Activated CD4-positive, alpha-beta T cell treated with anti-CD3 and anti-CD28 coated beads for 36 hours (primary cell): ENCODE results near the gene RPL38. TPM values are rescaled to one million over a fixed set of nuclear protein-coding genes. Genes with fewer than 3 reads are reported as not detected.

Experiments used
- ATAC-seq: fragments of 200-7000 bp; cut with Tn5 transposase; one replicate; pipeline ENCODE4 v1.10.0; 2021; ENCODE audit warnings: mild to moderate bottlenecking, moderate library complexity
- CTCF ChIA-PET: fragments of 350-600 bp; sonication (Branson Sonifier 250); formaldehyde crosslinking; loops from one replicate; lab custom pipeline; 2021; ENCODE audit warnings: antibody characterized with exemption; lab: Charles Lee
- POLR2A ChIA-PET: fragments of 350-600 bp; sonication (Branson Sonifier 250); formaldehyde crosslinking; loops from one replicate; lab custom pipeline; 2021; ENCODE audit warnings: antibody characterized with exemption, inconsistent platforms; lab: Charles Lee
- DNase-seq: peaks from one replicate; pipeline ENCODE4 v3.0.0-alpha.2; 2020
- H3K27ac Mint-ChIP-seq: one replicate; pipeline ENCODE4 v1.8.0; 2021; ENCODE audit warnings: mixed read lengths
- H3K27me3 Mint-ChIP-seq: one replicate; pipeline ENCODE4 v1.8.0; 2021; ENCODE audit warnings: mixed read lengths
- H3K36me3 Mint-ChIP-seq: one replicate; pipeline ENCODE4 v1.8.0; 2021; ENCODE audit warnings: low read depth, mixed read lengths
- H3K4me1 Mint-ChIP-seq: one replicate; pipeline ENCODE4 v1.8.0; 2021; ENCODE audit warnings: mixed read lengths
- H3K4me3 Mint-ChIP-seq: one replicate; pipeline ENCODE4 v1.8.0; 2021; ENCODE audit warnings: mild to moderate bottlenecking, moderate library complexity, mixed read lengths
- H3K9me3 Mint-ChIP-seq: one replicate; pipeline ENCODE4 v1.8.0; 2021; ENCODE audit warnings: low read depth, mixed read lengths
- intact Hi-C, 2 experiments: fragments of 100-400 bp; cut with DNase I in 1 of 2; cut with micrococcal nuclease in 1 of 2; formaldehyde crosslinking; loops; one replicate each; pipeline versions ENCODE4 v1.14.2 to v1.15.1; 2022 to 2024; cut with DNase I, micrococcal nuclease
- total RNA-seq, 2 experiments: library from RNA; stranded (reverse); gene quantifications; one replicate each; pipeline ENCODE4 v1.2.3, GENCODE V29; 2021

The RPL38 gene
- total RNA-seq, 2 experiments from 2014 or later = 1,648 to 1,818 TPM

DNA sequence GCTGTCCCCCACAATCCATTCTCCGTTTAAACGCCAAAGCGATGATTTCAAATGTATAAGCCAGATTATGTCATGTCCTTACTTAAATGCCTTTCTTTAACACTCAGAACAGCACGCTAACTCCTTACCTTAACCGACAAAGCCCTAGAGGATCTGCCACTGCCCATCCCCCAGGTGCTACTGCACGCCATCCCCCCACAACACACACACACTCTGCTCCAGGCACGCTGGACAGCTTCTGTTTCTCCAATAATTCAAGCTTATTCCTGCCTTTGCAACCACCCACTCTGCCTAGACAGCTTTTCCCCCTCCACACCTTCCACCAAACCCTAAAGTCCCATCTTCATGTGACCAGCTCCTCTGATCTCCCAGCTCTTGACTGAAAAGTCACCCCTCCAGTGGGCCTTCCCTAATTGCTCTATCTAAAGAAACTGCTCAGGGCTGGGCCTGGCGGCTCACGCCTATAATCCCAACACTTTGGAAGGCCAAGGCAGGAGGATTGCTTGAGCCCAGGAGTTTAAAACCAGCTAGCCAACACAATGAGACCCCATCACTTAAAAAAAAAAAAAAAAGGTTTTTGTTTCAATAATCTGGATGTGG is 38.9 kb upstream of the RPL38 start:
- H3K27ac Mint-ChIP-seq = no peak overlapping the region
- H3K27me3 Mint-ChIP-seq = peaks cover 14% of the 10 kb centered on the region
- H3K4me3 Mint-ChIP-seq = no peak overlapping the region
- ATAC-seq (no peak), DNase-seq (no peak)
- no peaks in the 10 kb centered on the region for H3K36me3 Mint-ChIP-seq
- intact Hi-C loops = no loop called here
- ChIA-PET CTCF (no interaction called here), POLR2A (no interaction called here)
- H3K9me3 Mint-ChIP-seq = no peaks in the 10 kb centered on the region
- H3K4me1 Mint-ChIP-seq = peaks cover 2% of the 10 kb centered on the region

DNA sequence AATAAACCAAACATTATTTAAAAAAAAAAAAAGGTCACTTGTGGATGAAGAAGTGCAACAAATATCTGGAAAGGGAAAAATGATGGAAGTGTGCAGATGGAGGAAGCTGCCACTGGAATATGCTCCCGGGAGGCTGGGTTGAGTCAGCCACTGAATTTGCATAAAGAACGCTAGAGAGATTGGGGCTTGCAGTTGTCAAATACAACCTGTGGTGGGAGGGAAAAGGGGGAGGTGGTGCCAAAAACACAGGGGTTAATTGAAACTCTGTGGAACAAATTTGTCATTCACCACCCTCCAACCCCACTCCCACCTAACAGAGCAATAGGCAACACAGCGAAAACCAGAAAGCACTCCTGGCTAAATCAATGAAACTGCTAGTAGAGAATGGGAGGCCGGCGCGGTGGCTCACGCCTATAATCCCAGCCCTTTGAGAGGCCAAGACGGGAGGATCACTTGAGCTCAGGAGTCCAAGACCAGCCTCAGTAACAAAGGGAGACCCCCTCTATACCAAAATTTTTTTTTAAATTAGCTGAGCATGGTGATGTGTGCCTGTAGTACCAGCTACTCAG is 37.6 kb upstream of the RPL38 start:
- ATAC-seq (no peak), DNase-seq (no peak)
- POLR2A ChIA-PET = no interaction called here

GRCh38 chr17:74170924-74171323 is 32.6 kb upstream of the RPL38 start:
- CTCF ChIA-PET = no interaction called here
- intact Hi-C loops = loop anchor here in 1 of 2 experiments (5.0 kb wide), 1 partner anchor 79 kb away; no protein-coding TSS in a partner anchor
- H3K36me3 Mint-ChIP-seq = no peaks in the 10 kb centered on the region
- POLR2A ChIA-PET = no interaction called here
- DNase-seq (no peak), ATAC-seq (no peak)
- H3K4me3 Mint-ChIP-seq = no peak overlapping the region
- no peaks in the 10 kb centered on the region for H3K9me3 Mint-ChIP-seq
- H3K27ac Mint-ChIP-seq = no peak overlapping the region
- H3K27me3 Mint-ChIP-seq = peaks cover 12% of the 10 kb centered on the region
- peaks cover 2% of the 10 kb centered on the region for H3K4me1 Mint-ChIP-seq

More for the DNA sequence above, 37.6 kb upstream of the RPL38 start:
- Mint-ChIP-seq H3K4me1 (peaks cover 2% of the 10 kb centered on the region), H3K9me3 (no peaks in the 10 kb centered on the region), H3K27me3 (peaks cover 13% of the 10 kb centered on the region), H3K4me3 (no peak overlapping the region), H3K27ac (no peak overlapping the region), H3K36me3 (no peaks in the 10 kb centered on the region)
- CTCF ChIA-PET = interaction anchor here (0.5 kb wide), 1 partner anchor 418 kb away, joined by 4 read pairs; no protein-coding TSS in a partner anchor
- intact Hi-C loops = no loop called here

GRCh38 chr17:74172700-74173099 is 30.8 kb upstream of the RPL38 start:
- no peak for ATAC-seq
- CTCF ChIA-PET = no interaction called here
- H3K9me3 Mint-ChIP-seq = no peaks in the 10 kb centered on the region
- POLR2A ChIA-PET = no interaction called here
- no peaks in the 10 kb centered on the region for H3K36me3 Mint-ChIP-seq
- no peak overlapping the region for H3K27ac Mint-ChIP-seq
- intact Hi-C loops = loop anchor here in 1 of 2 experiments (5.0 kb wide), 1 partner anchor 80 kb away; no protein-coding TSS in a partner anchor
- H3K4me3 Mint-ChIP-seq = no peak overlapping the region
- H3K27me3 Mint-ChIP-seq = peaks cover 10% of the 10 kb centered on the region
- DNase-seq = no peak
- H3K4me1 Mint-ChIP-seq = no peaks in the 10 kb centered on the region

DNA sequence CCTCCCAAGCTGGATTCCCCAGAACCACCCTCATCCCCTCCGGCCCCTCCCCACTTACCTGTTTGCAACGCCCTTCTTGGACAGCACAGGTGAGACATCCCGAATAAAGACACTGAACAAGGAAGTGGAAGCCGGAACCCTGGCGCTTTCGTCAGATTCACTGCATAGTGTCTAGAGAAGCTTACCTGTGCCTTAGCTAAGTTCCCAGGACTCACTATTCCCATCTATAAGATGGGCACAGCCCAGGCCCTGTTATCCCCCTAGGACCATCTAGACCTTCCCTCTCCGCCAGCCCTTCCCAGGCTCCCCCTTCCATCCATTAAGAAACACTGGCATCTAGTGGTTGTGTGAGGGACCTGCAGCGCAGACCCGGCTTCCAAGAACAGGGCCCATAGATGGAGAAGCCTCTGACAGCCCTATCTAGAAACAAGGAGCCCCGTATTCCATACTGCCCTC is 26.9 kb upstream of the RPL38 start:
- no peak overlapping the region for H3K27ac Mint-ChIP-seq
- H3K36me3 Mint-ChIP-seq = no peaks in the 10 kb centered on the region

GRCh38 chr17:74177018-74177450 is 26.4 kb upstream of the RPL38 start:
- no peak overlapping the region for H3K27ac Mint-ChIP-seq
- CTCF ChIA-PET = interaction anchor here (0.6 to 2.1 kb wide), 3 partner anchors 85 to 87 kb away, joined by 3 to 6 read pairs (median 5); no protein-coding TSS in a partner anchor
- POLR2A ChIA-PET = no interaction called here
- DNase-seq (no peak), ATAC-seq (peak; percentile 44)
- H3K36me3 Mint-ChIP-seq = no peaks in the 10 kb centered on the region
- peaks cover 10% of the 10 kb centered on the region for H3K27me3 Mint-ChIP-seq
- no peaks in the 10 kb centered on the region for H3K4me1 Mint-ChIP-seq
- no peaks in the 10 kb centered on the region for H3K9me3 Mint-ChIP-seq
- no peak overlapping the region for H3K4me3 Mint-ChIP-seq
- intact Hi-C loops = loop anchor here (5.0 kb wide), 1 partner anchor 530 kb away; no protein-coding TSS in a partner anchor

More for the DNA sequence above, 26.9 kb upstream of the RPL38 start:
- Mint-ChIP-seq H3K27me3 (peaks cover 9% of the 10 kb centered on the region), H3K9me3 (no peaks in the 10 kb centered on the region), H3K4me3 (no peak overlapping the region), H3K4me1 (no peaks in the 10 kb centered on the region)
- ChIA-PET POLR2A (no interaction called here), CTCF (interaction anchor here (0.8 to 2.1 kb wide), 2 partner anchors 25 to 85 kb away, joined by 4 to 5 read pairs; no protein-coding TSS in a partner anchor)
- ATAC-seq (peak; percentile 80), DNase-seq (peak; percentile 72)
- intact Hi-C loops = loop anchor here (1.0 to 5.0 kb wide), 4 partner anchors 86 to 747 kb away; no protein-coding TSS in a partner anchor

DNA sequence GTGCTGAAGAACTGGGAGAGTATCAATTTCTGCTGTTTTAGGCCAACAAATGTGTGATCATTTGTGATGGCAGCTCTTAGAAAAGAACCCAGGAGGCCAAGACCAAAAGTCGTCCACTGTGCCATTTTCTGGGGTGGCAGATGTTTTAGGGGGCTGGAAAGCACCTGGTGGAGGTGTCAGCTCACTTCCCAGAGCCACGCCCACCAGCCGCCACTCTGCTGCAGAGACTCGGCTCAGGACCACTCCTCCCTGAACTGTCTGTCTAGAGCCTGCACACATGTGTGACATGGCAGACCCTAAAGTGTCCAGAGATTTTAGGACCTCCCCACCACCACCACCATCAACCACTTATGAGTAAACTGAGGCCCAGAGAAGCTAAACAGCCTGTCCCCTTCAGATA is 23.9 kb upstream of the RPL38 start:
- Mint-ChIP-seq H3K27me3 (peaks cover 9% of the 10 kb centered on the region), H3K27ac (no peak overlapping the region), H3K4me3 (no peak overlapping the region), H3K4me1 (no peaks in the 10 kb centered on the region), H3K36me3 (no peaks in the 10 kb centered on the region), H3K9me3 (no peaks in the 10 kb centered on the region)
- ChIA-PET CTCF (interaction anchor here (0.6 to 1.0 kb wide), 4 partner anchors 8 to 89 kb away, joined by 3 read pairs; no protein-coding TSS in a partner anchor), POLR2A (no interaction called here)
- no peak for DNase-seq
- intact Hi-C loops = loop anchor here (5.0 kb wide), 1 partner anchor 532 kb away; no protein-coding TSS in a partner anchor
- no peak for ATAC-seq

GRCh38 chr17:74180336-74180735 is 23.1 kb upstream of the RPL38 start:
- H3K9me3 Mint-ChIP-seq = no peaks in the 10 kb centered on the region
- no peak overlapping the region for H3K4me3 Mint-ChIP-seq
- no peak for DNase-seq
- peaks cover 9% of the 10 kb centered on the region for H3K27me3 Mint-ChIP-seq
- POLR2A ChIA-PET = no interaction called here
- no peak for ATAC-seq
- CTCF ChIA-PET = interaction anchor here (0.6 to 1.0 kb wide), 5 partner anchors 8 to 168 kb away, joined by 3 read pairs; no protein-coding TSS in a partner anchor
- no peaks in the 10 kb centered on the region for H3K4me1 Mint-ChIP-seq
- H3K36me3 Mint-ChIP-seq = no peaks in the 10 kb centered on the region
- intact Hi-C loops = no loop called here
- H3K27ac Mint-ChIP-seq = no peak overlapping the region

GRCh38 chr17:74181341-74181740 is 22.1 kb upstream of the RPL38 start:
- Mint-ChIP-seq H3K4me1 (no peaks in the 10 kb centered on the region), H3K27me3 (peaks cover 10% of the 10 kb centered on the region), H3K9me3 (no peaks in the 10 kb centered on the region), H3K27ac (no peak overlapping the region), H3K36me3 (no peaks in the 10 kb centered on the region), H3K4me3 (no peak overlapping the region)
- ChIA-PET CTCF (interaction anchor here (1.0 kb wide), 1 partner anchor 256 kb away, joined by 8 read pairs; no protein-coding TSS in a partner anchor), POLR2A (no interaction called here)
- DNase-seq = no peak
- intact Hi-C loops = no loop called here
- ATAC-seq = no peak

- Mint-ChIP-seq H3K9me3 (no peaks in the 10 kb centered on the region), H3K27me3 (peaks cover 7% of the 10 kb centered on the region), H3K4me3 (no peak overlapping the region), H3K27ac (no peak overlapping the region), H3K4me1 (no peaks in the 10 kb centered on the region), H3K36me3 (no peaks in the 10 kb centered on the region)
- ChIA-PET CTCF (no interaction called here), POLR2A (no interaction called here)
- intact Hi-C loops = no loop called here
- DNase-seq (no peak), ATAC-seq (no peak)
These were observed 21.3 kb upstream of the RPL38 start for GRCh38 chr17:74182041-74182723.

DNA sequence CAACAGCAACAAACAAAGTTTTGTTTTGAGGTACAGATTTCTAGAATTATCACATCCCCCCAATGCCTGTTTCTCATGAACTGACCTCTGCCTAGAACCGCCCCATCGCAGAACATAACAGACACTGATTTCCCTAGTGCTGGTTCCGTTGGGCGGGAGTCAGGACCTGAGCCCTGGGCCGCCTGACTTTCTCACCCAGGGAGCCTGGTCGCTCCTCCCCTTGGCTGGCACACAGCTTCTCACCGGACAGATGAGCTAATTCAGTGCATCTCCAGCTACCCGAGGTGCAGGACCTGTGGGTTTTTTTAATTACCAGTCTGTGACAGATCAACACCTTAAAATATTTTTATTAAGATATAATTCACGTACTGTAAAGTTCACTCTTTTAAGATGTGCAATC is 20.1 kb upstream of the RPL38 start:
- no peak for DNase-seq
- H3K4me3 Mint-ChIP-seq = no peak overlapping the region
- ChIA-PET POLR2A (no interaction called here), CTCF (no interaction called here)
- intact Hi-C loops = no loop called here
- H3K27ac Mint-ChIP-seq = no peak overlapping the region
- no peaks in the 10 kb centered on the region for H3K36me3 Mint-ChIP-seq
- H3K27me3 Mint-ChIP-seq = peaks cover 9% of the 10 kb centered on the region
- no peak for ATAC-seq
- H3K4me1 Mint-ChIP-seq = no peaks in the 10 kb centered on the region
- H3K9me3 Mint-ChIP-seq = no peaks in the 10 kb centered on the region
